ENCODE results near the gene SULT1A2. TPM values are rescaled to one million over a fixed set of nuclear protein-coding genes. Genes with fewer than 3 reads are reported as not detected.

The SULT1A2 gene
- polyA plus RNA-seq, 2 of the 4 experiments (the other 2 are of a cell fraction): 0.06 to 0.09 TPM

DNA sequence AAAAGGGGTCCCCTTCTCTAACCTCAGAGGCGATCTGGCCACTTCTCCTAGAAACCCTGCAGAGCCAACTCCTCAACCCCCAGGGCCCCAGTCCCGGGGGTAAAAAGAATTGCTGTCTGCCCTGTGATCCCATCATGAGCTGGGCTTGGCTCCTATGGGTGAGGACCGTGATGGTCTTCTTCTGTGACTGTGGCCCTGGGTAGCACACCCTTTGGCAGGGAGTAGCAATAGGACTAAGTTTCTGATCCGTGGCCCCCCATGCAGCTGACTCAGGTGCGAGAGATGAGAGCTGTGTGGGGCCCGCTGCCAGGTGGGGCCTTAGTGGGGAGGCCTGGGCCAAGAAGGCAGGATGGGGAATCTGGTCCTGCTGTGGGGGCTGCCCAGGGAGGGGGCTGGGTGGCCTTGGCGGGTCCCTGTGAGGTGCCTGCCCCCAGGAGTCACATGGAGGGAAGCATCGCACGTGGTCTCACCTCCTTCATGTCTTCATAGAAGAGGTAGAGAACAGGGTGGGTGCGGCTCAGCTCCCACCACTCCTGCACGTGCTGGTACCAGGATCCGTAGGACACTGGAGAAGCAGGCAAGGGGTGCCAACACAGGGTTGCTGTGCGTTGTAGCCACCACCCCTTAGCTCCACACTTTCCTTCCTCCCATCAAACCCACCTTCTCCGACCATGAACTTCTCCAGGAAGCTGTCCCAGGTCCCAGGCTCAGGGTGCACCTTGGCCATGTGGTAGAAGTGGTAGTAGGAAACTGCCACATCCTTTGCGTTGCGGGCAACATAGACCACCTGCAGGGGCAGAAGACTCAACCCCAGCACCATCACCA lies 9.7 kb upstream of the SULT1A2 start:
- ChIA-PET CTCF (interaction anchor here (0.6 to 2.1 kb wide), 3 partner anchors 10 to 329 kb away, joined by 3 to 6 read pairs (median 3); no protein-coding TSS in a partner anchor), POLR2A (no interaction called here)
- WGBS (ENCODE audit: missing lambda C conversion rate): 85% methylated on average over 13 of the region's 16 CpGs
- Histone ChIP-seq H3K4me1 (peaks cover 13% of the 10 kb centered on the region; the same call in 2 of the 3 replicates), H3K4me2 (no peak overlapping the region), H3K27ac (no peak overlapping the region), H3K9me3 (no peaks in the 10 kb centered on the region), H3K4me3 (no peak overlapping the region)
- FAIRE-seq (no peak), DNase-seq (ENCODE audit: low read depth in 1 of 2, low spot score in 1 of 2) (no peak), ATAC-seq (no peak)
- TF ChIP-seq JUN (IDR thresholded peaks at IDR 0.05) (no peak), HOXB13 (CRISPR knock-in tag; IDR thresholded peaks at IDR 0.05; ENCODE audit: low read depth) (no peak), MAZ (IDR thresholded peaks at IDR 0.05; ENCODE audit: borderline replicate concordance, low read depth, low read length) (no peak), JUNB (IDR thresholded peaks at IDR 0.05) (no peak), EHMT2 (IDR thresholded peaks at IDR 0.05; ENCODE audit: low read depth) (no peak), POLR2AphosphoS2 (conservative IDR thresholded peaks at IDR 0.05; ENCODE audit: low read length) (no peak)
- TF ChIP-seq, protein P1, sequence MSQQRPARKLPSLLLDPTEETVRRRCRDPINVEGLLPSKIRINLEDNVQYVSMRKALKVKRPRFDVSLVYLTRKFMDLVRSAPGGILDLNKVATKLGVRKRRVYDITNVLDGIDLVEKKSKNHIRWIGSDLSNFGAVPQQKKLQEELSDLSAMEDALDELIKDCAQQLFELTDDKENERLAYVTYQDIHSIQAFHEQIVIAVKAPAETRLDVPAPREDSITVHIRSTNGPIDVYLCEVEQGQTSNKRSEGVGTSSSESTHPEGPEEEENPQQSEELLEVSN (IDR thresholded peaks at IDR 0.05; ENCODE audit: borderline replicate concordance, low read depth): no peak

DNA sequence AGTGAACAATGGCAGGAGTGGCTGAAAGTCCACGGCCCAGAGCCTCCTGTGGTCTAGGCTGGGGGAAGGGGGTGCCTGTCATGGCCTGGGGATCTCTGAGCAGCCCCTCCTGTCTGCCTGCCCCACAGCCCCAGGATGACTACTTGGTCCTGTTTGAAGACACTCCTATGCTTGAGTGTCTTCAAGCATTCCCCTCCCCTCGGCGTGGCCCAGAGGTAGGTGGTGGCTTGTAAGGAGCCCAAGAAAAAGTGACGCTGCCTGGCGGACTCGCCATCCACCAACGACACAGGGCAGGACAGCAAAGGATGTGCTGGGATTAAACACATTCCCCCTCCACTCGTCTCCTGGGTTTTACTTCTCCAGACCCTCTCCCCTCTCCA lies 7.3 kb upstream of the SULT1A2 start:
- H3K27ac ChIP-seq: no peak overlapping the region
- FAIRE-seq (no peak), ATAC-seq (no peak), DNase-seq (ENCODE audit: low read depth in 1 of 2, low spot score in 1 of 2) (no peak)
- no peaks in the 10 kb centered on the region for H3K9me3 ChIP-seq
- ChIA-PET POLR2A (no interaction called here), CTCF (interaction anchor here (1.8 to 2.1 kb wide), 2 partner anchors 21 to 327 kb away, joined by 4 to 9 read pairs; no protein-coding TSS in a partner anchor)
- no peaks in the 10 kb centered on the region for H3K4me1 ChIP-seq
- WGBS (ENCODE audit: missing lambda C conversion rate): 72% methylated on average over 8 of the region's 8 CpGs
- H3K4me2 ChIP-seq: no peak overlapping the region
- H3K4me3 ChIP-seq: no peak overlapping the region
- TF ChIP-seq BHLHE40 (IDR thresholded peaks at IDR 0.05; ENCODE audit: low read depth, low read length) (no peak), CBX2 (IDR thresholded peaks at IDR 0.05; ENCODE audit: borderline replicate concordance, low read depth) (no peak), RCOR1 (IDR thresholded peaks at IDR 0.05; ENCODE audit: low read depth, low read length) (no peak), EHMT2 (IDR thresholded peaks at IDR 0.05; ENCODE audit: low read depth) (no peak), FOXS1 (CRISPR knock-in tag; IDR thresholded peaks at IDR 0.05) (no peak), PHF8 (IDR thresholded peaks at IDR 0.05; ENCODE audit: borderline replicate concordance, low read depth) (no peak), CHD2 (IDR thresholded peaks at IDR 0.05; ENCODE audit: low read length, partially characterized antibody) (no peak), CHD4 (IDR thresholded peaks at IDR 0.05; ENCODE audit: borderline replicate concordance) (no peak), FOSL2 (IDR thresholded peaks at IDR 0.05) (no peak), FOSL2 (CRISPR knock-in tag; IDR thresholded peaks at IDR 0.05) (no peak), JUNB (IDR thresholded peaks at IDR 0.05) (no peak), MYC (IDR thresholded peaks at IDR 0.05; ENCODE audit: borderline replicate concordance, low read length) (no peak), SREBF2 (IDR thresholded peaks at IDR 0.05) (no peak), POLR2AphosphoS2 (conservative IDR thresholded peaks at IDR 0.05; ENCODE audit: low read length) (no peak), TP53 (CRISPR knock-in tag; IDR thresholded peaks at IDR 0.05) (no peak), CEBPB (IDR thresholded peaks at IDR 0.05) (no peak)
- TF ChIP-seq, protein P1 (IDR thresholded peaks at IDR 0.05; ENCODE audit: borderline replicate concordance, low read depth): no peak
- TF ChIP-seq, protein P2, sequence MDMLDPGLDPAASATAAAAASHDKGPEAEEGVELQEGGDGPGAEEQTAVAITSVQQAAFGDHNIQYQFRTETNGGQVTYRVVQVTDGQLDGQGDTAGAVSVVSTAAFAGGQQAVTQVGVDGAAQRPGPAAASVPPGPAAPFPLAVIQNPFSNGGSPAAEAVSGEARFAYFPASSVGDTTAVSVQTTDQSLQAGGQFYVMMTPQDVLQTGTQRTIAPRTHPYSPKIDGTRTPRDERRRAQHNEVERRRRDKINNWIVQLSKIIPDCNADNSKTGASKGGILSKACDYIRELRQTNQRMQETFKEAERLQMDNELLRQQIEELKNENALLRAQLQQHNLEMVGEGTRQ (IDR thresholded peaks at IDR 0.05): no peak
- TF ChIP-seq, protein P3, sequence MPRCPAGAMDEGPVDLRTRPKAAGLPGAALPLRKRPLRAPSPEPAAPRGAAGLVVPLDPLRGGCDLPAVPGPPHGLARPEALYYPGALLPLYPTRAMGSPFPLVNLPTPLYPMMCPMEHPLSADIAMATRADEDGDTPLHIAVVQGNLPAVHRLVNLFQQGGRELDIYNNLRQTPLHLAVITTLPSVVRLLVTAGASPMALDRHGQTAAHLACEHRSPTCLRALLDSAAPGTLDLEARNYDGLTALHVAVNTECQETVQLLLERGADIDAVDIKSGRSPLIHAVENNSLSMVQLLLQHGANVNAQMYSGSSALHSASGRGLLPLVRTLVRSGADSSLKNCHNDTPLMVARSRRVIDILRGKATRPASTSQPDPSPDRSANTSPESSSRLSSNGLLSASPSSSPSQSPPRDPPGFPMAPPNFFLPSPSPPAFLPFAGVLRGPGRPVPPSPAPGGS (IDR thresholded peaks at IDR 0.05): no peak
